NCI-H748 (cell line): ENCODE results near the gene SMIM14.

Experiments used
- DNase-seq: peaks from one replicate; lab custom pipeline; 2025; ENCODE audit not compliant: unreplicated experiment; lab: John Stamatoyannopoulos, UW

Gene SMIM14

GRCh38 chr4:39597695-39598381 lies 40.8 kb downstream of the SMIM14 start:
- DNase-seq, result no peak

- DNase-seq, result no peak
Observed at GRCh38 chr4:39596971-39597370, 41.7 kb downstream of the SMIM14 start.

GRCh38 chr4:39591290-39591689 lies 47.4 kb downstream of the SMIM14 start:
- DNase-seq, result peak; percentile 40

- DNase-seq, result no peak
Observed at GRCh38 chr4:39587881-39588280, 50.8 kb downstream of the SMIM14 start.

GRCh38 chr4:39574946-39575345 lies 63.7 kb downstream of the SMIM14 start:
- DNase-seq, result no peak

GRCh38 chr4:39571504-39571903 lies 67.2 kb downstream of the SMIM14 start:
- no peak for DNase-seq

GRCh38 chr4:39571054-39571453 lies 67.6 kb downstream of the SMIM14 start:
- DNase-seq, result no peak

- no peak for DNase-seq
Observed at GRCh38 chr4:39569209-39569608, 69.5 kb downstream of the SMIM14 start.

- peak; percentile 12 for DNase-seq
Observed at GRCh38 chr4:39568805-39569204, 69.9 kb downstream of the SMIM14 start.

- no peak for DNase-seq
Observed at GRCh38 chr4:39565878-39566600, 72.6 kb downstream of the SMIM14 start.

- no peak for DNase-seq
Observed at GRCh38 chr4:39563346-39563847, 75.3 kb downstream of the SMIM14 start.

- DNase-seq, result no peak
Observed at GRCh38 chr4:39562792-39563191, 75.9 kb downstream of the SMIM14 start.

- DNase-seq, result no peak
Observed at GRCh38 chr4:39559626-39560025, 79.0 kb downstream of the SMIM14 start.

- no peak for DNase-seq
Observed at GRCh38 chr4:39555472-39555871, 83.2 kb downstream of the SMIM14 start.

GRCh38 chr4:39548425-39549067 lies 90.1 kb downstream of the SMIM14 start:
- DNase-seq, result no peak

- DNase-seq, result peak; percentile 91
Observed at GRCh38 chr4:39544580-39545315, 93.9 kb downstream of the SMIM14 start.

GRCh38 chr4:39544080-39544479 lies 94.6 kb downstream of the SMIM14 start:
- DNase-seq, result peak; percentile 27

GRCh38 chr4:39543034-39543433 lies 95.6 kb downstream of the SMIM14 start:
- DNase-seq, result peak; percentile 2

- no peak for DNase-seq
Observed at GRCh38 chr4:39542611-39543012, 96.1 kb downstream of the SMIM14 start.

- no peak for DNase-seq
Observed at GRCh38 chr4:39541987-39542610, 96.6 kb downstream of the SMIM14 start.
